Measurements from ENCODE around the gene KRTAP9-3. TPM values are rescaled to one million over a fixed set of nuclear protein-coding genes. Genes with fewer than 3 reads are reported as not detected.
"Not testable (repeated sequence)": the region's sequence is repeated elsewhere in the genome, so short reads cannot be mapped to it uniquely, and the experiment has no call there.

The KRTAP9-3 gene
- total RNA-seq, 1 donor from 2014 or later: not detected

- not testable (repeated sequence) for DNase-seq (ENCODE audit: low read depth in 2 of 2)
These were observed 17.5 kb downstream of the KRTAP9-3 start, which contains the start of gene KRTAP9-4 for GRCh38 chr17:41249637-41250240. Gene KRTAP9-4 (plus strand): TSS chr17:41249687. CDS start chr17:41249721, 34 bp downstream.

- no peak for DNase-seq (ENCODE audit: low read depth in 2 of 2)
These were observed 19.0 kb downstream of the KRTAP9-3 start for GRCh38 chr17:41251261-41251660.

DNA sequence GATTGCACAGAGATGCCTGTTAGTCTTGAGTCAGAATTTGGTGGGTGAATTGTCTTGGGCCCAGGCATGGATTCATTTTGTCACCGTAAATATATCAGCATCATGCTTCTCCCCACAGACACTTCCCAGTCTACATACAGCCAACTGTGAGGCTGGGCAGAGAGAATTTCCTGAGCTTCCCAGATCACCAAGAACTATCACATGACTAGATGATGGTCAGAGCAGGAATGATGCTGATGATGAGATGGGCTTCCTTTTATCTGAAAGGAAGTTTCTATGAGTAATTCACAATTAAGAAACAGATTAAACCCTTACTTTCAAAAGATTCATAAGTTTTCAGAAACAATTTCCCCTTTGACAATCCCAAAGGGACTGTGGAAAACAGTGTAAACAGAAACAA, 22.6 kb downstream of the KRTAP9-3 start:
- no peak for DNase-seq (ENCODE audit: low read depth in 2 of 2)

DNA sequence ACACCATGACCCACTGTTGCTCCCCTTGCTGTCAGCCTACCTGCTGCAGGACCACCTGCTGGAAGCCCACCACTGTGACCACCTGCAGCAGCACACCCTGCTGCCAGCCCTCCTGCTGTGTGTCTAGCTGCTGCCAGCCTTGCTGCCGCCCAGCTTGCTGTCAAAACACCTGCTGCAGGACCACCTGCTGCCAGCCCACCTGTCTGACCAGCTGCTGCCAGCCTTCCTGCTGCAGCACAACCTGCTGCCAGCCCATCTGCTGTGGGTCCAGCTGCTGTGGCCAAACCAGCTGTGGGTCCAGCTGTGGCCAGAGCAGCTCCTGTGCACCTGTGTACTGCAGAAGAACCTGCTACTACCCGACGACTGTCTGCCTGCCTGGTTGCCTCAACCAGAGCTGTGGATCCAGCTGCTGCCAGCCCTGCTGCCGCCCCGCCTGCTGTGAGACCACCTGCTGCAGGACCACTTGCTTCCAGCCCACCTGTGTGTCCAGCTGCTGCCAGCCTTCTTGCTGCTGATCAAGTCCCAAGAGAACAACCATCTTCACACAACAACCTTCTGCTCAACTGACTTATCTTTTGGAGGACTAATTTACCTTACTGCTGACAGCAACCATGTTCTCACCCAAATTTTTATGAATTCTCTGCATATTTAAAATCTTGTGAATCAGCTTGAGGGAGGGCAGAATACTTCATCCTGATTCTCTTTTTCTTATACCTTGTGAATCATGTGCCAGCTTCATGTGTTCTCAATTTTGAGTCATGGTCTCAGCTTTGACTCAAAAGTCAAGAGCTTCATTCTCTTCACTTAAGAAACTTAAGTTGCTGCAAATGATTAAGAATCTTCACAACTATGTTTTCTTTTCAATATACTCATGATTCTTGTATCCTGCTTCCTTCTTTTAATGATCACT, 23.4 kb downstream of the KRTAP9-3 start, which contains the start of gene KRTAP9-9:
TSS of gene KRTAP9-9 (plus strand) at position 4 of the 910 bp plus-strand sequence.
- DNase-seq (ENCODE audit: low read depth in 2 of 2): not testable (repeated sequence)

- DNase-seq (ENCODE audit: low read depth in 2 of 2): no peak
These were observed 24.0 kb downstream of the KRTAP9-3 start for GRCh38 chr17:41256291-41256685.

DNA sequence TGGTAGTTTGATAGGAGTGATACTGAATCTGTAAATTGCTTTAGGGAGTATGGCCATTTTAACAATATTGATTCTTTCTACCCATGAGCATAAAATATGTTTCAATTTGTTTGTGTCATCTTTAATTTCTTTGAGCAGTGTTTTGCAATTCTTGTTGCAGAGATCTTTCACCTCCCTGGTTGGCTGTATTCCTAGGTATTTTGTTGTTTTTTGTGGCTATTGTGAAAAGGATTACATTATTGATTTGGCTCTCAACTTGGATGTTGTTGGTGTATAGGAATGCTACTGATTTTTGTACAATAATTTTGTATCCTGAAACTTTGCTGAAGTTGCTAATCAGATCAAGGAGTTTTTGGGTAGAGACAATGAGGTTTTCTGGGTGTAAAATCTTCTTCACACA, 26.2 kb downstream of the KRTAP9-3 start:
- DNase-seq (ENCODE audit: low read depth in 2 of 2): no peak

DNA sequence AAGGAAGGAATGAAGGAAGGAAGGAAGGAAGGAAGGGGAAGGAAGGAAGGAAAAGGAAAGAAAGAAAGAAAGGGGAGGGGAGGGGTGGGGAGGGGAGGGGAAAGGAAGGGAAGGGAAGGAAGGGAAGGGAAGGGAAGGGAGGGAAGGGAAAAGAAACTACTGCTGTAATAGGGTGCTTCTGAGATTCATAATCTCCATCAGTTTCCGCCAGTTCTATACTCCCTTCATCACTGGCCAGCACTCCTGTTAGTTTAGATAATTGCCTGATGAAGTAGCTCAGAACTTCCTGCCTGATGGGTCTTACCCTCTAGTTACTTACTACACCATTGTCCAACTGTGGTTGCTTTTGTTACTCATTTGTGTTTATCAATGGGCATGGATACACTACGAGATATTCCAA, 31.0 kb downstream of the KRTAP9-3 start:
- no peak for DNase-seq (ENCODE audit: low read depth in 2 of 2)

GRCh38 chr17:41264599-41264998, 32.4 kb downstream of the KRTAP9-3 start:
- DNase-seq (ENCODE audit: low read depth in 2 of 2): no peak

- no peak for DNase-seq (ENCODE audit: low read depth in 2 of 2)
These were observed 32.8 kb downstream of the KRTAP9-3 start, which contains the start of gene KRTAP9-6 for GRCh38 chr17:41265078-41265477. Gene KRTAP9-6 (plus strand): TSS chr17:41265378. CDS start chr17:41265378, 0 bp downstream.

DNA sequence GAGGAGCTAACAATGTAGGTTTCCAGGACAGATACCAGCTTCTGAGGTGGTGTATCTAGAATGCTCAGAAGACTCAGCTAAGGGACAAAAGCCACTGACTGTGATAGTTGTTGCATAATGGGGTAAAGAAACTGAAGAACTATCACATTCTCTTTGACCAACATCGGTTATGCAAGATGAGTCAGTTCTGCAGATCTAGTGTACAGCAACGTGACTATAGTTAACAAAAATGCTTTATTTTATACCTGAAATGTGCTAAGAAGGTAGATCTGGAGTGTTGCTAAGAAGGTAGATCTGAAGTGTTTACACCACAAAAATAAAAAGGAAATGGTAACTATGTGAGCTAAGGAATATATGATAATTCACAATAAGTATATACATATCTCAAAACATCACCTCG, 35.5 kb downstream of the KRTAP9-3 start:
- DNase-seq (ENCODE audit: low read depth in 2 of 2): no peak

DNA sequence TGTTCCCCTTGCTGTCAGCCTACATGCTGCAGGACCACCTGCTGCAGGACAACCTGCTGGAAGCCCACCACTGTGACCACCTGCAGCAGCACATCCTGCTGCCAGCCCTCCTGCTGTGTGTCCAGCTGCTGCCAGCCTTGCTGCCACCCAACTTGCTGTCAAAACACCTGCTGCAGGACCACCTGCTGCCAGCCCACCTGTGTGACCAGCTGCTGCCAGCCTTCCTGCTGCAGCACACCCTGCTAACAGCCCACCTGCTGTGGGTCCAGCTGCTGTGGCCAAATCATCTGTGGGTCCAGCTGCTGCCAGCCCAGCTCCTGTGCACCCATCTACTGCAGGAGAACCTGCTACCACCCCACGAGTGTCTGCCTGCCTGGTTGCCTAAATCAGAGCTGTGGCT, 39.1 kb downstream of the KRTAP9-3 start:
- DNase-seq (ENCODE audit: low read depth in 2 of 2): not testable (repeated sequence)

GRCh38 chr17:41271858-41272257, 39.6 kb downstream of the KRTAP9-3 start:
- no peak for DNase-seq (ENCODE audit: low read depth in 2 of 2)

DNA sequence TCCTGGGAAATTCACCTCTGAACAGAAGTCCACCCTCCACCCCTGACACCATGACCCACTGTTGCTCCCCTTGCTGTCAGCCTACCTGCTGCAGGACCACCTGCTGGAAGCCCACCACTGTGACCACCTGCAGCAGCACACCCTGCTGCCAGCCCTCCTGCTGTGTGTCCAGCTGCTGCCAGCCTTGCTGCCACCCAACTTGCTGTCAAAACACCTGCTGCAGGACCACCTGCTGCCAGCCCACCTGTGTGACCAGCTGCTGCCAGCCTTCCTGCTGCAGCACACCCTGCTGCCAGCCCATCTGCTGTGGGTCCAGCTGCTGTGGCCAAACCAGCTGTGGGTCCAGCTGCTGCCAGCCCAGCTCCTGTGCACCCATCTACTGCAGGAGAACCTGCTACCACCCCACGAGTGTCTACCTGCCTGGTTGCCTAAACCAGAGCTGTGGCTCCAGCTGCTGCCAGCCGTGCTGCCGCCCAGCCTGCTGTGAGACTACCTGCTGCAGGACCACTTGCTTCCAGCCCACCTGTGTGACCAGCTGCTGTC, 43.5 kb downstream of the KRTAP9-3 start, which contains the start of gene KRTAP9-7:
TSS of gene KRTAP9-7 (plus strand) at position 51 of the 543 bp plus-strand sequence. CDS start at position 51, 0 bp downstream.
- DNase-seq (ENCODE audit: low read depth in 2 of 2): not testable (repeated sequence)

GRCh38 chr17:41278176-41278955, 46.1 kb downstream of the KRTAP9-3 start:
- DNase-seq (ENCODE audit: low read depth in 2 of 2): no peak

Other genes with a start within 250 kb of the KRTAP9-3 start
- gene KRT40, start 248.1 kb upstream of the KRTAP9-3 start, total RNA-seq: not detected in 2 replicates
- not detected in 2 replicates for gene KRTAP3-3, start 238.3 kb upstream of the KRTAP9-3 start, total RNA-seq
- not detected in 2 replicates for gene KRTAP3-2, start 232.5 kb upstream of the KRTAP9-3 start, total RNA-seq
- not detected in 2 replicates for gene KRTAP3-1, start 223.3 kb upstream of the KRTAP9-3 start, total RNA-seq
- gene KRTAP1-5, start 205.2 kb upstream of the KRTAP9-3 start, total RNA-seq: not detected in 2 replicates
- gene KRTAP1-4, start 202.3 kb upstream of the KRTAP9-3 start, total RNA-seq: not detected in 2 replicates
- gene KRTAP1-3, start 197.6 kb upstream of the KRTAP9-3 start, total RNA-seq: not detected in 2 replicates
- not detected in 2 replicates for gene KRTAP1-1, start 191.0 kb upstream of the KRTAP9-3 start, total RNA-seq
- not detected in 2 replicates for gene KRTAP2-1, start 185.1 kb upstream of the KRTAP9-3 start, total RNA-seq
- not detected in 2 replicates for gene KRTAP2-2, start 177.2 kb upstream of the KRTAP9-3 start, total RNA-seq
- not detected in 2 replicates for gene KRTAP2-3, start 172.3 kb upstream of the KRTAP9-3 start, total RNA-seq
- gene KRTAP2-4, start 166.6 kb upstream of the KRTAP9-3 start, total RNA-seq: not detected in 2 replicates
- not detected in 2 replicates for gene KRTAP4-7, start 148.3 kb upstream of the KRTAP9-3 start, total RNA-seq
- not detected in 2 replicates for gene KRTAP4-8, start 134.3 kb upstream of the KRTAP9-3 start, total RNA-seq
- gene KRTAP4-16, start 130.2 kb upstream of the KRTAP9-3 start, total RNA-seq: not detected in 2 replicates
- not detected in 2 replicates for gene KRTAP4-9, start 127.1 kb upstream of the KRTAP9-3 start, total RNA-seq
- gene KRTAP4-11, start 114.1 kb upstream of the KRTAP9-3 start, total RNA-seq: not detected in 2 replicates
- not detected in 2 replicates for gene KRTAP4-12, start 108.3 kb upstream of the KRTAP9-3 start, total RNA-seq
- not detected in 2 replicates for gene KRTAP4-6, start 91.9 kb upstream of the KRTAP9-3 start, total RNA-seq
- not detected in 2 replicates for gene KRTAP4-5, start 82.6 kb upstream of the KRTAP9-3 start, total RNA-seq
- not detected in 2 replicates for gene KRTAP4-4, start 71.7 kb upstream of the KRTAP9-3 start, total RNA-seq
- not detected in 2 replicates for gene KRTAP4-3, start 64.2 kb upstream of the KRTAP9-3 start, total RNA-seq
- gene KRTAP4-2, start 54.2 kb upstream of the KRTAP9-3 start, total RNA-seq: not detected in 2 replicates
- not detected in 2 replicates for gene KRTAP4-1, start 47.5 kb upstream of the KRTAP9-3 start, total RNA-seq
- not detected in 2 replicates for gene KRTAP9-1, start 42.6 kb upstream of the KRTAP9-3 start, total RNA-seq
- not detected in 2 replicates for gene KRTAP9-2, start 5.8 kb upstream of the KRTAP9-3 start, total RNA-seq
- gene KRTAP9-8, start 5.5 kb downstream of the KRTAP9-3 start, total RNA-seq: not detected in 2 replicates
- gene KRTAP9-4, start 17.2 kb downstream of the KRTAP9-3 start, total RNA-seq: not detected in 2 replicates
- gene KRTAP9-9, start 22.9 kb downstream of the KRTAP9-3 start, total RNA-seq: not detected in 2 replicates
- not detected in 2 replicates for gene KRTAP9-6, start 32.9 kb downstream of the KRTAP9-3 start, total RNA-seq
- gene KRTAP9-7, start 43.2 kb downstream of the KRTAP9-3 start, total RNA-seq: not detected in 2 replicates
- not detected in 2 replicates for gene KRTAP29-1, start 70.4 kb downstream of the KRTAP9-3 start, total RNA-seq
- not detected in 2 replicates for gene KRTAP16-1, start 76.9 kb downstream of the KRTAP9-3 start, total RNA-seq
- not detected in 2 replicates for gene KRTAP17-1, start 83.3 kb downstream of the KRTAP9-3 start, total RNA-seq
- not detected in 2 replicates for gene KRT33A, start 118.4 kb downstream of the KRTAP9-3 start, total RNA-seq
- gene KRT33B, start 137.4 kb downstream of the KRTAP9-3 start, total RNA-seq: not detected in 2 replicates
- not detected in 2 replicates for gene KRT34, start 149.9 kb downstream of the KRTAP9-3 start, total RNA-seq
- gene KRT31, start 165.2 kb downstream of the KRTAP9-3 start, total RNA-seq: not detected in 2 replicates
- gene KRT37, start 192.1 kb downstream of the KRTAP9-3 start, total RNA-seq: not detected in 2 replicates
- gene KRT38, start 208.5 kb downstream of the KRTAP9-3 start, total RNA-seq: not detected in 2 replicates
- not detected in 2 replicates for gene KRT32, start 234.9 kb downstream of the KRTAP9-3 start, total RNA-seq
- gene KRT35, start 248.7 kb downstream of the KRTAP9-3 start, total RNA-seq: not detected in 2 replicates